Transverse colon (tissue), 4 donors: ENCODE data around the gene MORC3. TPM values are rescaled to one million over a fixed set of nuclear protein-coding genes. Genes with fewer than 3 reads are reported as not detected.

Experiments
- DNase-seq: peaks from one replicate; pipeline ENCODE4 v3.0.0-alpha.2; 2019
- H3K27ac ChIP-seq, 4 donors: fragments of 200-600 bp; sonication (generic); 2 replicates each; pipeline ENCODE4 v1.5.1; 2016 to 2018; ENCODE audit warnings: inconsistent platforms in 4 of 4
- H3K27me3 ChIP-seq: fragments of 200-600 bp; sonication (generic); 2 replicates; pipeline ENCODE4 v1.5.1; 2017; ENCODE audit warnings: inconsistent platforms
- H3K36me3 ChIP-seq, 4 donors: fragments of 200-600 bp; sonication (generic); 2 replicates each; pipeline ENCODE4 v1.5.1; 2017 to 2019; ENCODE audit warnings: inconsistent platforms in 4 of 4
- H3K4me1 ChIP-seq, 4 donors: fragments of 200-600 bp; sonication (generic); 2 replicates each; pipeline ENCODE4 v1.5.1; 2017 to 2020; ENCODE audit warnings: inconsistent platforms in 4 of 4
- H3K4me3 ChIP-seq, 4 donors: fragments of 200-600 bp; sonication (generic); 1 replicate in 1 of 4; 2 replicates in 3 of 4; pipeline versions ENCODE4 v1.5.1 to v1.6.1; 2017 to 2019; ENCODE audit warnings: inconsistent platforms in 4 of 4
- H3K9me3 ChIP-seq, 2 donors: fragments of 200-600 bp; sonication (generic); 2 replicates each; pipeline ENCODE4 v1.5.1; 2017 to 2019; ENCODE audit warnings: inconsistent platforms in 2 of 2
- CTCF ChIP-seq, 5 experiments: fragments of 200-600 bp in 3 of 5; fragments of 450-650 bp in 2 of 5; sonication (generic) in 3 of 5; IDR thresholded peaks; 1 replicate in 2 of 5; 2 replicates in 3 of 5; pipeline ENCODE4 v1.5.1; 2016 to 2017; ENCODE audit warnings: antibody characterized with exemption in 5 of 5, inconsistent platforms in 3 of 5, mild to moderate bottlenecking in 2 of 5, moderate library complexity in 1 of 5
- EP300 ChIP-seq: sonication (generic); formaldehyde crosslinking; IDR thresholded peaks from one replicate; pipeline ENCODE4 v1.6.1; 2017; ENCODE audit warnings: antibody characterized with exemption, low read depth
- POLR2A ChIP-seq: fragments of 450-650 bp; IDR thresholded peaks from one replicate; pipeline ENCODE4 v1.6.1; 2016; ENCODE audit warnings: antibody characterized with exemption, mild to moderate bottlenecking, moderate library complexity
- POLR2AphosphoS5 ChIP-seq, 3 donors: sonication (generic); formaldehyde crosslinking; IDR thresholded peaks; one replicate each; pipeline ENCODE4 v1.6.1; 2016; ENCODE audit warnings: antibody characterized with exemption in 3 of 3
- WGBS, 2 donors: methylation state at CpG; one replicate each; pipeline ENCODE4 v1.1.5; 2018; ENCODE audit warnings: low coverage in 1 of 2; 5-methylcytosine and 5-hydroxymethylcytosine counted together
- in situ Hi-C, 4 donors: fragments of 200-750 bp; cut with MboI; loops; one replicate each; pipeline versions ENCODE4 v1.15.0 to v1.15.1; 2017; ENCODE audit warnings: low sequenced_read_pairs in 3 of 4, low pct_ligation_motif_present in 1 of 4, low pct_unique_long_range_greater_than_20kb in 1 of 4
- intact Hi-C: fragments of 100-400 bp; cut with DNase I; formaldehyde crosslinking; loops from one replicate; pipeline ENCODE4 v1.15.1; 2023; ENCODE audit warnings: low total_unique reads
- total RNA-seq, 4 donors: library from RNA; depleted of rRNA; stranded (reverse); fragments of >200 nt; gene quantifications; one replicate each; pipeline ENCODE4 v1.1.0, GENCODE V29; 2016

Gene MORC3
- total RNA-seq, 4 donors from 2014 or later, result 33.7 to 127 (median 56.8) TPM

- intact Hi-C loops, result no loop called here
- Histone ChIP-seq H3K27me3 (no peaks in the 10 kb centered on the region), H3K9me3 (no peaks in the 10 kb centered on the region), H3K4me1 (no peaks in the 10 kb centered on the region), H3K36me3 (no peaks in the 10 kb centered on the region), H3K27ac (no peak overlapping the region), H3K4me3 (no peak overlapping the region)
- WGBS, 2 donors, result 96% methylated on average over 10 of the region's 10 CpGs; no CpG with 5 or more reads in 1 of the 2 donors
- TF ChIP-seq POLR2A, result no peak
- no peak for TF ChIP-seq EP300
- no peak for TF ChIP-seq CTCF (IDR thresholded peaks at IDR 0.05)
- TF ChIP-seq POLR2AphosphoS5 (IDR thresholded peaks at IDR 0.05), result no peak
- in situ Hi-C loops, result loop anchor here in 1 of 4 donors (25.0 kb wide), 1 partner anchor 176 kb away; no protein-coding TSS in a partner anchor
- no peak for DNase-seq
Measured at GRCh38 chr21:36411301-36411700, 91.3 kb downstream of the MORC3 start.

- in situ Hi-C loops (loop anchor here in 1 of 4 donors (25.0 kb wide), 1 partner anchor 174 kb away; no protein-coding TSS in a partner anchor), intact Hi-C loops (no loop called here)
- Histone ChIP-seq H3K9me3 (no peaks in the 10 kb centered on the region), H3K4me1 (no peaks in the 10 kb centered on the region), H3K27me3 (no peaks in the 10 kb centered on the region), H3K4me3 (no peak overlapping the region), H3K36me3 (no peaks in the 10 kb centered on the region), H3K27ac (no peak overlapping the region)
- WGBS, 2 donors, result 91 to 97% methylated on average over 7 to 10 of the region's 11 CpGs
- no peak for DNase-seq
- TF ChIP-seq EP300 (no peak), POLR2AphosphoS5 (IDR thresholded peaks at IDR 0.05) (no peak), CTCF (IDR thresholded peaks at IDR 0.05) (no peak), POLR2A (no peak)
Measured at GRCh38 chr21:36412916-36413315, 92.9 kb downstream of the MORC3 start.

- WGBS, 2 donors, result 93 to 96% methylated on average over 3 to 6 of the region's 6 CpGs
- Histone ChIP-seq H3K4me1 (no peaks in the 10 kb centered on the region), H3K27me3 (no peaks in the 10 kb centered on the region), H3K4me3 (no peak overlapping the region), H3K27ac (no peak overlapping the region), H3K36me3 (no peaks in the 10 kb centered on the region), H3K9me3 (no peaks in the 10 kb centered on the region)
- intact Hi-C loops (no loop called here), in situ Hi-C loops (loop anchor here in 1 of 4 donors (25.0 kb wide), 1 partner anchor 172 kb away; no protein-coding TSS in a partner anchor)
- TF ChIP-seq EP300 (no peak), POLR2AphosphoS5 (IDR thresholded peaks at IDR 0.05) (no peak), CTCF (IDR thresholded peaks at IDR 0.05) (no peak), POLR2A (no peak)
- no peak for DNase-seq
Measured at GRCh38 chr21:36415375-36415774, 95.4 kb downstream of the MORC3 start.

- no peaks in the 10 kb centered on the region for H3K27me3 ChIP-seq
- in situ Hi-C loops, result loop anchor here in 1 of 4 donors (25.0 kb wide), 1 partner anchor 168 kb away; no protein-coding TSS in a partner anchor
- no peaks in the 10 kb centered on the region for H3K9me3 ChIP-seq
- no peak for DNase-seq
- 85 to 88% methylated on average over 14 of the region's 14 CpGs for WGBS, 2 donors
- no peak overlapping the region for H3K4me3 ChIP-seq
- intact Hi-C loops, result no loop called here
- no peak for TF ChIP-seq CTCF (IDR thresholded peaks at IDR 0.05)
- TF ChIP-seq EP300, result no peak
- no peak for TF ChIP-seq POLR2A
- no peak for TF ChIP-seq POLR2AphosphoS5 (IDR thresholded peaks at IDR 0.05)
- H3K36me3 ChIP-seq, result no peaks in the 10 kb centered on the region
- H3K4me1 ChIP-seq, result no peaks in the 10 kb centered on the region
- H3K27ac ChIP-seq, result no peak overlapping the region
Measured at GRCh38 chr21:36419241-36419640, 99.2 kb downstream of the MORC3 start.
